Neural cell (in vitro differentiated cells): ENCODE data around the gene PDHX. TPM values are rescaled to one million over a fixed set of nuclear protein-coding genes. Genes with fewer than 3 reads are reported as not detected.

ENCODE experiments used
- H2AFZ ChIP-seq: fragments of 200-600, 300-800 bp; sonication (generic), shearing (Covaris generic); 2 replicates; pipeline ENCODE4 v1.6.0; 2014; ENCODE audit warnings: low read depth, mild to moderate bottlenecking, antibody characterized with exemption, low read length, moderate library complexity
- H3F3A ChIP-seq: fragments of 200-600 bp; shearing (Covaris generic); 2 replicates; pipeline ENCODE4 v1.6.1; 2016; ENCODE audit warnings: mild to moderate bottlenecking, moderate library complexity, mixed read lengths, antibody characterized with exemption, low read length; ENCODE audit not compliant: insufficient read depth, poor library complexity, severe bottlenecking
- H3K27ac ChIP-seq: fragments of 200-600, 300-800 bp; sonication (generic), shearing (Covaris generic); 2 replicates; pipeline ENCODE4 v1.5.1; 2014; ENCODE audit warnings: mild to moderate bottlenecking, low read length, moderate library complexity
- H3K27me3 ChIP-seq: fragments of 300-800, 200-600 bp; sonication (generic), shearing (Covaris generic); 2 replicates; pipeline ENCODE4 v1.6.0; 2014; ENCODE audit warnings: mild to moderate bottlenecking, low read depth, low read length, moderate library complexity; ENCODE audit not compliant: insufficient read depth
- H3K36me3 ChIP-seq: fragments of 300-800, 200-600 bp; sonication (generic), shearing (Covaris generic); 2 replicates; pipeline ENCODE4 v1.5.1; 2014; ENCODE audit warnings: mild to moderate bottlenecking, antibody characterized with exemption, low read length, moderate library complexity; ENCODE audit not compliant: insufficient read depth
- H3K4me2 ChIP-seq: fragments of 300-800, 200-600 bp; sonication (generic), shearing (Covaris generic); 2 replicates; pipeline ENCODE4 v1.6.0; 2014; ENCODE audit warnings: mild to moderate bottlenecking, low read length
- H3K4me3 ChIP-seq: fragments of 300-800, 200-600 bp; sonication (generic), shearing (Covaris generic); 2 replicates; pipeline ENCODE4 v1.5.1; 2014; ENCODE audit warnings: mild to moderate bottlenecking, low read length, moderate library complexity
- H3K79me2 ChIP-seq: fragments of 200-600 bp; shearing (Covaris generic); replicated peaks from 2 replicates; pipeline ENCODE4 v1.6.0; 2014; ENCODE audit warnings: mild to moderate bottlenecking, low read length, moderate library complexity; ENCODE audit not compliant: insufficient read depth
- H3K9ac ChIP-seq: fragments of 300-800, 200-600 bp; sonication (generic), shearing (Covaris generic); 2 replicates; pipeline ENCODE4 v1.6.1; 2016; ENCODE audit warnings: mild to moderate bottlenecking, low read length, mixed read lengths
- H3K9me2 ChIP-seq: fragments of 200-600 bp; shearing (Covaris generic); 2 replicates; pipeline ENCODE4 v1.6.1; 2016; ENCODE audit warnings: mild to moderate bottlenecking, low read length, mixed read lengths; ENCODE audit not compliant: insufficient read depth
- H3K9me3 ChIP-seq: fragments of 200-600, 300-800 bp; sonication (generic), shearing (Covaris generic); 2 replicates; pipeline ENCODE4 v1.6.1; 2016; ENCODE audit warnings: mild to moderate bottlenecking, mixed run types, low read length, moderate library complexity, mixed read lengths
- H4K20me1 ChIP-seq: fragments of 200-600 bp; shearing (Covaris generic); 2 replicates; pipeline ENCODE4 v1.6.1; 2016; ENCODE audit warnings: mild to moderate bottlenecking, mixed run types; ENCODE audit not compliant: insufficient read depth
- EP300 ChIP-seq: fragments of 450-650 bp; conservative IDR thresholded peaks from 2 replicates; pipeline ENCODE4 v1.6.1; 2014; ENCODE audit warnings: antibody characterized with exemption, mild to moderate bottlenecking, moderate library complexity; ENCODE audit not compliant: poor library complexity, severe bottlenecking
- EZH2 ChIP-seq: fragments of 200-600, 300-800 bp; shearing (Covaris generic), sonication (generic); IDR thresholded peaks from 2 replicates; pipeline ENCODE4 v1.6.1; 2014; ENCODE audit warnings: antibody characterized with exemption, low read length, borderline replicate concordance, mild to moderate bottlenecking; ENCODE audit not compliant: insufficient read depth, poor library complexity, severe bottlenecking
- MXI1 ChIP-seq: fragments of 450-650 bp; conservative IDR thresholded peaks from 2 replicates; pipeline ENCODE4 v1.6.1; 2014; ENCODE audit warnings: antibody characterized with exemption, mild to moderate bottlenecking; ENCODE audit not compliant: poor library complexity, severe bottlenecking
- POLR2AphosphoS5 ChIP-seq: IDR thresholded peaks from 2 replicates; pipeline ENCODE4 v1.6.1; 2012
- RAD21 ChIP-seq: fragments of 450-650 bp; conservative IDR thresholded peaks from 2 replicates; pipeline ENCODE4 v1.6.1; 2014; ENCODE audit warnings: antibody characterized with exemption, mild to moderate bottlenecking, moderate library complexity
- REST ChIP-seq: IDR thresholded peaks from 2 replicates; pipeline ENCODE4 v1.6.1; 2012; ENCODE audit warnings: borderline replicate concordance
- SMC3 ChIP-seq: fragments of 450-650 bp; conservative IDR thresholded peaks from 2 replicates; pipeline ENCODE4 v1.6.1; 2014; ENCODE audit warnings: antibody characterized with exemption, mild to moderate bottlenecking, moderate library complexity; ENCODE audit not compliant: poor library complexity
- TAF1 ChIP-seq: IDR thresholded peaks from 2 replicates; pipeline ENCODE4 v1.6.1; 2012; ENCODE audit warnings: low read depth
- polyA plus RNA-seq: library from polyadenylated mRNA; depleted of rRNA; stranded (reverse); fragments of >200 nt; gene quantifications from 2 replicates; pipeline ENCODE4 v1.2.3, GENCODE V29; 2014
- TF ChIP-seq, protein P1 (sequence below): fragments of 450-650 bp; IDR thresholded peaks from 2 replicates; pipeline ENCODE4 v1.5.1; 2014; ENCODE audit warnings: antibody characterized with exemption, mild to moderate bottlenecking, moderate library complexity; ENCODE audit not compliant: poor library complexity, severe bottlenecking

The PDHX gene
- polyA plus RNA-seq, 1 donor from 2014 or later, result 59.8 TPM

- Histone ChIP-seq H3F3A (no peaks in the 10 kb centered on the region), H2AFZ (no peak overlapping the region), H4K20me1 (no peaks in the 10 kb centered on the region), H3K4me3 (no peak overlapping the region), H3K36me3 (no peaks in the 10 kb centered on the region), H3K79me2 (no peaks in the 10 kb centered on the region), H3K27me3 (no peaks in the 10 kb centered on the region), H3K9ac (no peak overlapping the region), H3K9me2 (no peaks in the 10 kb centered on the region), H3K27ac (no peak overlapping the region), H3K9me3 (no peaks in the 10 kb centered on the region), H3K4me2 (no peak overlapping the region)
- no peak for TF ChIP-seq EP300
- TF ChIP-seq POLR2AphosphoS5, result no peak
- no peak for TF ChIP-seq EZH2
- TF ChIP-seq, protein P1, sequence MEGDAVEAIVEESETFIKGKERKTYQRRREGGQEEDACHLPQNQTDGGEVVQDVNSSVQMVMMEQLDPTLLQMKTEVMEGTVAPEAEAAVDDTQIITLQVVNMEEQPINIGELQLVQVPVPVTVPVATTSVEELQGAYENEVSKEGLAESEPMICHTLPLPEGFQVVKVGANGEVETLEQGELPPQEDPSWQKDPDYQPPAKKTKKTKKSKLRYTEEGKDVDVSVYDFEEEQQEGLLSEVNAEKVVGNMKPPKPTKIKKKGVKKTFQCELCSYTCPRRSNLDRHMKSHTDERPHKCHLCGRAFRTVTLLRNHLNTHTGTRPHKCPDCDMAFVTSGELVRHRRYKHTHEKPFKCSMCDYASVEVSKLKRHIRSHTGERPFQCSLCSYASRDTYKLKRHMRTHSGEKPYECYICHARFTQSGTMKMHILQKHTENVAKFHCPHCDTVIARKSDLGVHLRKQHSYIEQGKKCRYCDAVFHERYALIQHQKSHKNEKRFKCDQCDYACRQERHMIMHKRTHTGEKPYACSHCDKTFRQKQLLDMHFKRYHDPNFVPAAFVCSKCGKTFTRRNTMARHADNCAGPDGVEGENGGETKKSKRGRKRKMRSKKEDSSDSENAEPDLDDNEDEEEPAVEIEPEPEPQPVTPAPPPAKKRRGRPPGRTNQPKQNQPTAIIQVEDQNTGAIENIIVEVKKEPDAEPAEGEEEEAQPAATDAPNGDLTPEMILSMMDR, result no peak
- no peak for TF ChIP-seq RAD21
- TF ChIP-seq MXI1, result no peak
- TF ChIP-seq REST, result no peak
- TF ChIP-seq SMC3, result no peak
- no peak for TF ChIP-seq TAF1
These were observed 90.1 kb downstream of the PDHX start for GRCh38 chr11:35006389-35007128.

DNA sequence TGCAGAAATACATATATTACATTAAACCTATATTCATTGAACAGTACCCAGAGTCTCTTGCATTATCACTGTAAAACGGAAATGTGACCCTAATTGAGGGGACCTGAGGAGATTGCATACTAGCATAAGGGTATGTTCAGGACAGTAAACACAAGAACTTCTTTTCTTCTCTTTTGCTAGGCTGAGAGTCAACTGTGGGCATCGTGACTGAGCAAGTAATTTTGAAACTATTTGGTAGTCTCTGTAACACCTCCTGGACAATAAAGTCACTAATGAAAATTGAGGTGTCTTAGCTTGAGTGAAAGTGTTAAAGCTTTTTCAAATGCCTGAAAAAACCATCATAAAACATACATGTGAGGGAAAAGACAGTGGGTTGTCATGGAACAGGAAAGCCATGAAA, 90.9 kb downstream of the PDHX start:
- Histone ChIP-seq H4K20me1 (no peaks in the 10 kb centered on the region), H3K36me3 (no peaks in the 10 kb centered on the region), H3F3A (no peaks in the 10 kb centered on the region), H2AFZ (no peak overlapping the region), H3K9me3 (no peaks in the 10 kb centered on the region), H3K27ac (no peak overlapping the region), H3K4me2 (no peak overlapping the region), H3K9ac (no peak overlapping the region), H3K4me3 (no peak overlapping the region), H3K9me2 (no peaks in the 10 kb centered on the region), H3K79me2 (no peaks in the 10 kb centered on the region), H3K27me3 (no peaks in the 10 kb centered on the region)
- TF ChIP-seq RAD21, result no peak
- TF ChIP-seq REST, result no peak
- TF ChIP-seq, protein P1, result no peak
- TF ChIP-seq MXI1, result no peak
- no peak for TF ChIP-seq EZH2
- no peak for TF ChIP-seq SMC3
- no peak for TF ChIP-seq EP300
- TF ChIP-seq TAF1, result no peak
- TF ChIP-seq POLR2AphosphoS5, result no peak
